Non-pigmented ciliary epithelial cell (primary cell): ENCODE results near the gene GPR87.
A peak's percentile ranks its signal among the peaks of the same experiment; 100 is the strongest.

Experiments
- DNase-seq: peaks from one replicate; pipeline ENCODE4 v3.0.0-alpha.2; 2010; ENCODE audit warnings: low read depth

Gene GPR87

GRCh38 chr3:151315846-151316245 lies 774 bp downstream of the GPR87 start:
- no peak for DNase-seq

DNA sequence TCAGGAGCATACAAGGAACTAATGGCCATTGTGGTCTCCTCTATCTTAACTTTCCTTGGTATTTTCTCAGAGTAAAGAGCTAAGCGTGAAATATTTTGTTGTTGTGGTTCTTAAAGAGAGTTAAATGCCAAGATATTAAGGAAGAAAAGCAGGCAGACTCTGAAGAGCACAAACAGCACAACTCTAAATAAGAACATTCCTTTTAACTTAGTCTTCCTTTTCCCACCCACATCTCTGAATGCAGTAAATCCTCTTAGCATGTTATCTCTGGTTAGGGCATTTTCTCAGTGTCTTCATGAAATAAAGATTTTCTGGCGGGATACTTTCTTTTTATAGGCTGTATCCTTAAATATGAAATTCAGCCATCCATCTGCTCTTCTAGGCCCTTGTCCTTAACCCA lies 1.5 kb downstream of the GPR87 start:
- DNase-seq, result peak; percentile 44

DNA sequence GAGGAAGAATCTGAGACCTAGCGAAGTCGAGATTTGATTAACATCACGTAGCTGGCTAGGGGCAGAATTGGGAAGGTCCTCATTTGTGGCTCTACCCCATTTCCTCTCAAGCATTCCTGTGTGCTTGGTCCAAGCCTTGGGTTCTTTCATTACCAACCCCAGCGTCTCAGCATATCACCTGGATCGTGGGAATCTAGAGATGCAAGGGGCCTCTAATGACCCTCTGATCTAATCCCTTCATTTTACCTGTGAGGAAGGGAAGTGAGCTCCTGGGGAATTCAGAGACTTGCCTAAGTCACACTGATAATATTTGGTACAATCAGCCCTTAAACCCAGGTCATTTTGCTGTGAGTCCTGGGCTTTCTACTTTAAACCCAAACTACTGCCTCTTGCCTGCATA lies 2.0 kb downstream of the GPR87 start:
- DNase-seq, result no peak

GRCh38 chr3:151314137-151314536 lies 2.5 kb downstream of the GPR87 start:
- no peak for DNase-seq

DNA sequence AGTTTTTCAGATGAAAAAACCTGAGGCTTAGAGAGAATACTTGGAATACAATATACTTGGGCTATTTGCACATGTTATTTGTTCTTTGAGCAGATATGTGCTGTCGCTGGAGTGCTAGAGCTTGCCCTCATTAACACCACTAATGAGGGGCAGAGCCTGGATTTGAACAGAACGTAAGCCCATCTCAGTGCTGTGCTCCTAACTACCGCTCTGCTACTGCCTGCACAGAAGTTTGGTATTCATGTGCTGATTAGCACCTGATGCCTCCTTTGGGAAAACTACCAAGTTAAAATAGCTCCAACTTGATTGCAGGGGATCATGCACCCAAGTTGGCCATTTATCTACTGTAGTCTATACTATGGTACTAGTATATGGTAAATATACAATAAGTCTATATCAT lies 3.6 kb downstream of the GPR87 start:
- DNase-seq, result no peak

DNA sequence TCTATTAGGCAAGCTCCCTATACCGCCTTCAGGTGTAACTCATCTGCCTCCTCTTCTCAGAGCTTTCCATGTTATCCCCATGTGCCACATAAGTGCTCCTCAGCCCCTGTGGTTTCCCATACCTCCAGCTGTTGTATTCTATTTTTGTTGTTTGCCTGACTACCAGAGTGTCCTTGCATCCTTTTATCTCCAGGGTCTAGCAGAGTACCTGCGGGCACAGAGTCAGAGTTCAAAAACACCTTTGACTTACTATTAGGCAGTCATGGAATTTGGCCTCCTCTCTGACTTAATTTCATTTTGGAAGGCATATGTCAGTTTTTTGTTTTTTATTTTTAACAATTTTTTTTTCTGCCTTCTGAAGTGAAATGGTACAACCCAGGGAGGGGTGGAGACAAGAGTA lies 7.1 kb downstream of the GPR87 start:
- DNase-seq, result no peak

GRCh38 chr3:151307583-151308488 lies 8.8 kb downstream of the GPR87 start:
- DNase-seq, result no peak

- DNase-seq, result no peak
These were observed 9.5 kb downstream of the GPR87 start for GRCh38 chr3:151307131-151307530.

GRCh38 chr3:151306168-151306810 lies 10.3 kb downstream of the GPR87 start:
- no peak for DNase-seq

DNA sequence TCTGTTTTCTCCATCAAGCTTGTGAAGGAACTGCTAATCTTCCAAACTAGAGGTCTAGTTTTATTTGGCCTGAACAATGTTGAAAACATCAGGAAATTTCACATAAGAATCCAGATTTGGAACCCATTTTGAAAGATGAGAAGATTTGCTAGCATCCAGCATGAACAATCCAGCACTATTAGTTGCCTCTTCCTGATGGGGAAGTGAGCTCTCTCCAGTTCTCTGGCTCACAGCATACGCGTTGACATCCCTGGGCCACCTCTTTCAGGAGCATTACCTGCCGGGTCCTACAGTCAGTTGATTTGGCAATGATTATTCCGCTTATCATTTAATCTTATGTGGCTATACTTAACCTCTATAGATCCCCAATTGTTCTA lies 10.9 kb downstream of the GPR87 start:
- DNase-seq, result no peak

- peak; percentile 94 for DNase-seq
These were observed 11.4 kb downstream of the GPR87 start for GRCh38 chr3:151305060-151305774.

DNA sequence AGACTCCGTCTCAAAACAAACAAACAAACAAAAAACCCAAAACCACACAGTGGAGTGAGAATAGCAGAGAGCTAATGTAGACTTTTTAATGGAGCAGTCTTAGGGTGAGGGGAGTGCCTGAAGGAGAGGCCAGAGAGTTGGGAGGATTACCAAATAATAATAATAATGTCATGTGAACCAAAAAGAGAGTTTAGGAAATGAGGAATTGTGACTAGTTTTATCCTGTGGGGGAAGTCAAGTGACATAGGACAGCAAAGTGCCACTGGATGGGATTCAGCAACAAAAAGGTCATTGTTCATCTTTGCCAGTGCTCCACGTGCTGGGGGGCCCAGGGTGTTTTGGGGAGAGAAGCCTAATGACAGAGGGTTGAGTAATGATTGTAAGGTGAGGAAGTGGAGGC lies 12.9 kb downstream of the GPR87 start:
- DNase-seq, result no peak

DNA sequence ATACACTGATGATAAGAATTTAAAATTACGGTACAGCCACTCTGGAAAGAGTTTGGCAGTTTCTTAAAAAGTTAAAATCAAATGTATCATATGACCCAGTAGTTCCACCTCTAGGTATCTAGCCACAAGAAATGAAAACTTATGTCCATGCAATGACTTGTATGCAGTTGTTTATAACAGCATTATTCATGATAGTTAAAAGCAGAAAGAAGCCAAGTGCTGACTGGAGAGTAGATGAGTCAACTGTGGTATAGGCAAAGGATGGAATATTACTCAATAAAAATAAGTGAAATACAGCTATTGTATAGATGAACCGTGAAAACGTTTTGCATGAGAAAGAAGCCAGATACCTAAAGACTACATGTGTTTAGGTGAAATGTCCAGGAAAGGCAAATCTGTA lies 14.8 kb downstream of the GPR87 start:
- DNase-seq, result peak; percentile 49

GRCh38 chr3:151300539-151300938 lies 16.1 kb downstream of the GPR87 start:
- DNase-seq, result no peak

DNA sequence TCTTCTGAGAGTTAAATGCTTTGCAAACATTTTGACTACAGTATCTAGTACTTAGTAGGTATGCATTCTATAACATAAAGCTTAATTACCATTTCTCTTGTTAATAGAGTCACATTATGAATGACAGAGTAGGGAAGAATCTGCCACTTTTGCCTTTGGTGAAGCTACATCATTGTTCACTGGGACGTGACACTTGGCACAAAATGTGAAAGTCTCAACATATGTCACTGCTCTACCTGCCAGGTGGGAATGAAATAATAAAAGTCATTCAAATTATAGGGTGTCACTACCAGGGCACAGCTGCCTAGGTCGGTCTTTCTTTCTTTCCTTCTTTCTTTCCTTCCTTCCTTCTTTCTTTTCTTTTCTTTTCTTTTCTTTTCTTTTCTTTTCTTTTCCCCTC lies 17.6 kb downstream of the GPR87 start:
- no peak for DNase-seq

GRCh38 chr3:151297429-151297828 lies 19.2 kb downstream of the GPR87 start:
- no peak for DNase-seq

- DNase-seq, result no peak
These were observed 20.4 kb downstream of the GPR87 start for GRCh38 chr3:151296226-151296625.

- no peak for DNase-seq
These were observed 23.5 kb downstream of the GPR87 start for GRCh38 chr3:151293127-151293526.

DNA sequence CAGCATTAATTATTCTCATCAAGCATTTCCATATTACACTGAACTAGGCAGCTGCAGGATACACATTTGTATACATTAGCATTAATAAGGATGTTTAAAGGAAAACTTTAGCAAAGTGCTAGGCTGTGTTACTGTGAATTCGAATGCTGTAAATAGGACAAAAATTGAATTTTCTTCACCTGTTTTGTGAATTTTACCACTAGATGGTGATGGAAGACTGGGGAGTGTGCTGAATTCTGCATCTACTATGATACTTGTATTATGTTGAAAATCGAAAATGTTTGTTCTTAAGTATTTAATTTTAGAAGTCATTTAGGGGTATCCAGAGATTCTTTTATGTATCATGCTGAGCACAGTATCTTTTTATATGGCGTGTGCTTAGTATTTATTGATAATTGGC lies 25.9 kb downstream of the GPR87 start:
- DNase-seq, result no peak

GRCh38 chr3:151289445-151289844 lies 27.2 kb downstream of the GPR87 start:
- no peak for DNase-seq

- DNase-seq, result no peak
These were observed 30.7 kb downstream of the GPR87 start for GRCh38 chr3:151285940-151286339.

DNA sequence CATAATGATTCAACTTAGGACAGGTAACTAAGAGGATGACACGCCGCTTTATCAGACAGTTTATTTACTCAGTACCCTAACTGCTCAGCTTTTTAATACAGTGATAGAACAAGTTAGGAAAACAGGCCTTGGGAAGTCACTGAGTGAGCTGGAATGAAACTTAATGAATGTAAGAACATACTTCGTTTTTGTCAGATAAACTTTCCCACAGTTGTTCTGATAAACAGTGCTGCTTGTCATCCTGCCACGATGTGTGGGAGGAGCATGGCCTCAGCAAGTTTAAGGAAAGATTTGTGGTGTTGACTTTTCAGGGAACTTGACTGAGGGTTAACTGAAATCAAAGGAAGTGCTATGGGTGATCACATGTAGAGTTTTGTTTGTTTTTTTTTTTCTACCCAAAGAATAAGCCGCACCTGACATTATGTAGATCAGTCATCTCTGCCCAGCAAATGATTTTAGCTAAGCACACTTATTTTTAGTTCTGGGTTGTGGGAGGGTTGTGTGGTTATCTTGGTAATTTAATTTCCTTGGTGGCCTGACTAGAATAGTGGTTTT lies 32.6 kb downstream of the GPR87 start:
- peak; percentile 60 for DNase-seq

DNA sequence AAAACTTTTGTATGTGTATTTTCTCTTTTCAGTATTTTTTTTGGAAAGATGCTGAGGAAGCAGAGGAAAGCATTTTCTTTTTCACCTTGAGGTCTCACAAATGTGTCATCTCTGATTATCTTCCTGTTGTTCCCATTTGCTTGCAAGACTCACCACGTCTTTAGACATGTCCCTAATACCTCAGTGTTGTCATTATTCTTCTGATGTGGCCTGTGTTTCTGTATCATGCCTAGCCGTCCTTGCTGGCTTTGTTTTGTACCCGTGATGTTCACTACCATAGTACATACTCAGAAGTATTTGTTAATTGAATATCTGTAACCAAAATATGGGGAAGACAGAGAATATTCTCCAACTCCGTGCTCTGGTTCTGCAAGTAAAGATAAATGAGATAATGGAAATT lies 33.2 kb downstream of the GPR87 start:
- no peak for DNase-seq
